HG03469 (cell line): ENCODE results near the gene MED15.
"Not testable (repeated sequence)": the region's sequence is repeated elsewhere in the genome, so short reads cannot be mapped to it uniquely, and the experiment has no call there.

Experiments
- ATAC-seq: cut with Tn5 transposase; IDR thresholded peaks from one replicate; pipeline ENCODE4 v1.9.1; 2021; ENCODE audit warnings: mild to moderate bottlenecking, moderate library complexity, moderate number of reproducible peaks; ENCODE audit not compliant: unreplicated experiment

Gene MED15, protein sequence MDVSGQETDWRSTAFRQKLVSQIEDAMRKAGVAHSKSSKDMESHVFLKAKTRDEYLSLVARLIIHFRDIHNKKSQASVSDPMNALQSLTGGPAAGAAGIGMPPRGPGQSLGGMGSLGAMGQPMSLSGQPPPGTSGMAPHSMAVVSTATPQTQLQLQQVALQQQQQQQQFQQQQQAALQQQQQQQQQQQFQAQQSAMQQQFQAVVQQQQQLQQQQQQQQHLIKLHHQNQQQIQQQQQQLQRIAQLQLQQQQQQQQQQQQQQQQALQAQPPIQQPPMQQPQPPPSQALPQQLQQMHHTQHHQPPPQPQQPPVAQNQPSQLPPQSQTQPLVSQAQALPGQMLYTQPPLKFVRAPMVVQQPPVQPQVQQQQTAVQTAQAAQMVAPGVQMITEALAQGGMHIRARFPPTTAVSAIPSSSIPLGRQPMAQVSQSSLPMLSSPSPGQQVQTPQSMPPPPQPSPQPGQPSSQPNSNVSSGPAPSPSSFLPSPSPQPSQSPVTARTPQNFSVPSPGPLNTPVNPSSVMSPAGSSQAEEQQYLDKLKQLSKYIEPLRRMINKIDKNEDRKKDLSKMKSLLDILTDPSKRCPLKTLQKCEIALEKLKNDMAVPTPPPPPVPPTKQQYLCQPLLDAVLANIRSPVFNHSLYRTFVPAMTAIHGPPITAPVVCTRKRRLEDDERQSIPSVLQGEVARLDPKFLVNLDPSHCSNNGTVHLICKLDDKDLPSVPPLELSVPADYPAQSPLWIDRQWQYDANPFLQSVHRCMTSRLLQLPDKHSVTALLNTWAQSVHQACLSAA

GRCh38 chr22:20507253-20508066 lies at the start of gene MED15:
Gene MED15 (plus strand): TSS chr22:20507610. CDS start chr22:20507679, 69 bp downstream.
- ATAC-seq, result peak; percentile 50

DNA sequence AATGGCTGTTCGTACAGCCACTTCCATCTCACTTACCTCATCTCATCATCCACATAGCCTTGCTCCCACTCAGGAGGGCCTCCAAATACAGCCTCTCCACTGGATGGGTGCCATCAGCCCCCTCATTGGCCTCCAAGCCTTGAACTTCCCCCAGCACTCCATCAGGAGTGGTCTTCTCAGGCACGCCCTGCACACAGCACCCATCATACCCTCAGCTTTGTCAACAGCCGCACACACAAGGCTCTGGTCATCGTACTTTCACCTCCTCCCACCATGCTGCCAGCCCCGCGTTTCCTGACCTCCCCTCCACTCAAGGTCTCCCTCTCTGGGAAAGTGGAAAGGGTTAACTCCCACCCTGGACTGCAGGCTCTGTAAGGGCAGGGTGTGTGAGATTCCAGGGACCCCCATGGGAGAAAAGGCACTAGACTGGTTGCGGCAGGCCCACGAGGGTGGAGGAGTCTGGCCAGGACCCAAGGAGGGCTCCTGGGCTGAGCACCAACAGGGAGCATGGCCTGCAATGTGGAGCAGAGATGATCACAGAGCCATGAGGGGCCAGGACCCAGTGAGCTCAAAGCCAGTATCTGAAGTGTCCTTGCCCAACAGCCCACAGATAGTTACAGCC lies 48.8 kb upstream of the MED15 start:
- ATAC-seq, result no peak

GRCh38 chr22:20459152-20459542 lies 48.3 kb upstream of the MED15 start:
- ATAC-seq, result no peak

DNA sequence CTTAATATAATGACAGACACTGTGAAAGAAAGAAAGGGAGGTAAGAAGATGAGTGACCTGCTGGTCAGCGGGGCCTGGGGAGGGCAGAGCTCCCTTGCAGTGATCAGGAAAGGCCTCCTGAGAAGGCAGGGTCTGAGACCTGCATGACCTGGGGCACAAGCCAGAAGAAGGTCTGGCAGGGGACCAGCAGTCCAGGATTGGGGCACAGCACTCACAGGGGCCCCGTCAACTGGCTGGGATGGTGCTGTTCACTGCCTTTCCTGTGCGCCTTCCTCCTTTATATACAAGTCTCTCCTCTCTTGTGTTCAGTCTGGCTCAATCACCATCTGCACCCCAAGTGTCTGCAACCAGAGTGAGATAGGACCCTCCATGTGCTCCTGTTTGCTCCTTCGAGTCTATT lies 47.5 kb upstream of the MED15 start:
- no peak for ATAC-seq

- ATAC-seq, result no peak
These were observed 43.9 kb upstream of the MED15 start for GRCh38 chr22:20463324-20464095.

DNA sequence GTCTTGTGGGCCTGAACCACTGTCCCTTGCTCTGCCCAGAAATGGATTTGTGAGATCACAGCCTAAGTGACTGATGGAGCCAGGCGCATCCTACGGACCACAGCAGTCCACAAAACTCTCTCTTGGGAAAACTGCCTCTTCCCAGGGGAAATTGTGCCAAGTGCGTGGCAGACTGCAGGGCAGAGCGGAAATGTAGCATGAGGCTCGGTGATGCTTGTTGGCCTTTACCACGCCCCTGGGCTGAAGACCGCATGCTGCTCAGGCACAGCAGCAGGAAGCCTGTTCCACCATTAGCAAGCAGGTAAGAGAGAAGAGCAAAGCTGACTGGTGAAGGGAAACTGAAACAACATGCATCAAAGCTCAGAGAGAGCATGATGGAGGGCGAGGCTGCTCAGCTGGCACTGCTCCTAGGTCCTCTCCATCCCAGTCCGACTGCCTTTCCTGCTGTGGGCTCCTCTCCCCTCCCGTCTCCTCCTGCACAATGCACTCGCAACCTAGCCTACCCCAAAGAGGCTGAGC lies 43.3 kb upstream of the MED15 start:
- ATAC-seq, result no peak

DNA sequence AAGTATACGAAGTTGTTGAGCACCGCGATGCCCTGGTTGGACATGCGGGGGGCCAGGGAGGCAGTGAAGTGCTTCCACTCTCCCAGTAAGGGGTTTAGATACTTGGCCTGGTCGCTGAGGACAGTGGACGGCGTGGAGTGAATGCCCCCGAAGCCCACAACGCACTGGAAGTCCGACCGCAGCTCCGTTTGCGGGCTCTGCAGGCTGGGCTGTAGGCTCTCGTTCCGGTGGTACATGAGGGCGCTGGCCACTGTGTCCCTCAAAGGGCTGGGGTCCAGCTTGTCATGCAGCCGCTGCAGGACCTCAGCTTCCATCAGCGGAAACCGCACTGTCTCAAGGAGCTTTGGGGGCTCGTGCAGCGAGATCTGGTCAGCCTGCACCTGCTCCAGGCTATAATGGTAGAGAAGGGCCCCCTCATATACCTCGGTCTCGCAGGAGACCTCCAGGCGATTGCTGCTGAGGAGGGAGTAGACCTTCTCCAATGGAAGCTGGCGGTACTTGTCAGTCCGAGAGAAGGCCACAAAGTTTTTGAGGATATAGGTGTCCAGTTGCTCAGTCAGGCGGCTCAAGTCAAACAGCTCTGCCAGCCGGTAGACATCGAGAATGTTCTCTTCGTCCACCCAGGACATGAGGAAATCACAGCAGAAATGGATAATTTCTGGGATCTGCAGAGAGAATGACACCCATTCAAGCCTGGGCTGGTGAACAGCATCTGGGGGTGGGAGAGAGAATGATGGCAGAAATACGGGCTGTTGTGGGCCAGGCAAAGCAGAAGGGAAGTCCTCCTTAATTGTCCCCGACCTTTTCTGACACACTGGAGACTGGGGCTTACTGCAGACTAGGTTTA lies 42.3 kb upstream of the MED15 start:
- ATAC-seq, result no peak

DNA sequence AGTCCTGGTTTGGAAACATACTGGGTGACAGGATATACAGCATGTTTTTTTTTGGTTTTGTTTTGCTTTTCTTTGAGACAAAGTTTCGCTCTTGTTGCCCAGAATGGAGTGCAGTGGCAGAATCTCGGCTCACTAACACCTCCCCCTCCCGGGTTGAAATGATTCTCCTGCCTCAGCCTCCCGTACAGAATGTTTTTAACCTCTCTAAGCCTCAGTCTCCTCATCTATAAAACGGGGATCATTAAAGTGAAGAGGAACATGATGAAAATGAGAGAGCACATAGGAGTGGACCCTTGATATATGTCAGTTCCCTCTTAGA lies 41.7 kb upstream of the MED15 start:
- ATAC-seq, result no peak

- no peak for ATAC-seq
These were observed 40.6 kb upstream of the MED15 start for GRCh38 chr22:20466659-20467379.

GRCh38 chr22:20469110-20469868 lies 38.1 kb upstream of the MED15 start:
- no peak for ATAC-seq

- not testable (repeated sequence) for ATAC-seq
These were observed 36.9 kb upstream of the MED15 start for GRCh38 chr22:20470525-20470924.

DNA sequence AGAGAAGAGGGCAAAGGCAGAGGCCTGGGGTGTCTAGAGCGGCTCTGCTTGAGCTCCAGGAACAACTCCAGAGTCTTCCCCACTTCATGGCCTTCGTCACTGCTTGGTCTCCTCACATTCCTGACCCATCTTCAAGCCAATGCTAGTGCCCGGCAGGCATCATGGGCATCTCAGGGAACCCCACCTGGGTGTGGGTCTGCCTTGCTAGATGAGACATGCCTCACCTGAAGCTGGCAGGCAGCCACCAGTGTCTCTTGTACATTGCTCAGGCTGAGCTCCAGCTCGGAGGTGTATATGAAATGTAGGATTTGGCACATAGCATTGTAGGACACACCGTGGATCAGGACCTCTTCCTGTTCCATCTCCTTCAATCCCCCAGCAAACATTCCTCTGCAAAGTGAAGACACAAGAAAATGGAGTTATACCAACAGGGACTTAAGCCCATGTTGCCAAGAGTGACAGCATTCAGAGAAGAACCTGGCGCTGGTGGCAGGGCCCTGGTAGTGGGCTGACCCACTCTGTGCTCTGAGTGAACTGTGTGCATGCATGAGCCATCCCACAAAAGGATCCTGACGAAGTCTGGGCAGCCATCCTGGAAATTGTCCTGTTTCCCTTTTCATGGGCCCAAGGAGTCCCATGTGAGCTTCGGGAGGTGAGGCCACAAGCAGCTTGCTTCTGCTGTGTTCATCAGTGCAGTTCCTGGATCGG lies 36.1 kb upstream of the MED15 start:
- ATAC-seq, result no peak

- ATAC-seq, result no peak
These were observed 34.6 kb upstream of the MED15 start for GRCh38 chr22:20472629-20473442.

DNA sequence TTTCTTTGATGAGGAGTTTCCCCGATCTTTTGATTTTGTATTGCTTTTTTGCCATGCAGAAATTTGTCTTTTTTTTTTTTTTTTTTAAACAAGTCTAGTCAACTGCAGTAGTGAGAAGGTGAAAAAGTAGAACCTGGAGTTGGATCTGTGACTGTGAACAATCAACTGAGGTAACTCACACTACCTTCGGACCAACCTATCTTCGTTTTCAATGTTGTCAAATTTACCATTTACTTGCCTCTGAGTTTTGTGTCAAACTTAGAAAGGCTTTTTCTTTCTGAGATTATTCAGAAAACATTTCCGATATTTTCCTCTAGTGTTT lies 32.3 kb upstream of the MED15 start:
- ATAC-seq, result no peak

DNA sequence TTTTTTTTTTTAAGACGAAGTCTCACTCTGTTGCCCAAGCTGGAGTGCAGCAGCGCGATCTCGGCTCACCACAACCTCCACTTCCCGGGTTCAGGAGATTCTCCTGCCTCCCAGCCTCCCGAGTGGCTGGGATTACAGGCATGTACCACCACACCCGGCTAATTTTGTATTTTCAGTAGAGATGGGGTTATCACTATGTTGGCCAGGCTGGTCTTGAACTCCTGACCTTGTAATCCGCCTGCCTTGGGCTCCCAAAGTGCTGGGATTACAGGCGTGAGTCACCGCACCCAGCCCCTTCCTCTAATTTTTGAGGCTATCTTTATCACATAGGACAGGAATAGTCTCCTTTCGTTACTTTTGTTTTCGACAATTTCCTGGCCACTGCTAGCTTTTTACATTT lies 31.8 kb upstream of the MED15 start:
- ATAC-seq, result not testable (repeated sequence)

GRCh38 chr22:20478059-20478458 lies 29.4 kb upstream of the MED15 start:
- ATAC-seq, result not testable (repeated sequence)
